ENCODE measurements around the gene ARSB.

The ARSB gene

GRCh38 chr5:79025054-79025472, 40.0 kb upstream of the ARSB start:
- Mint-ChIP-seq H3K9me3 (no peaks in the 10 kb centered on the region), H3K36me3 (ENCODE audit: low read depth) (no peaks in the 10 kb centered on the region), H3K27ac (peak overlapping the region; percentile 61 to 95 (median 72)), H3K4me1 (peaks cover 32% of the 10 kb centered on the region), H3K4me3 (peak overlapping the region; percentile 68 to 82 (median 76)), H3K27me3 (ENCODE audit: low read depth) (peaks cover 27% of the 10 kb centered on the region)
- TF ChIP-seq CTCF (IDR thresholded peaks at IDR 0.05; ENCODE audit: unreplicated experiment in 3 of 3) = peak; percentile 96 to 98 (median 97)

- Mint-ChIP-seq H3K9me3 (no peaks in the 10 kb centered on the region), H3K4me3 (no peak overlapping the region), H3K27me3 (ENCODE audit: low read depth) (peaks cover 31% of the 10 kb centered on the region), H3K36me3 (ENCODE audit: low read depth) (no peaks in the 10 kb centered on the region), H3K27ac (no peak overlapping the region), H3K4me1 (peaks cover 32% of the 10 kb centered on the region)
- no peak for TF ChIP-seq CTCF (IDR thresholded peaks at IDR 0.05; ENCODE audit: unreplicated experiment in 3 of 3)
Observed at GRCh38 chr5:79023947-79024346, 38.8 kb upstream of the ARSB start.

GRCh38 chr5:79023348-79023747, 38.2 kb upstream of the ARSB start:
- no peaks in the 10 kb centered on the region for H3K36me3 Mint-ChIP-seq (ENCODE audit: low read depth)
- no peak for TF ChIP-seq CTCF (IDR thresholded peaks at IDR 0.05; ENCODE audit: unreplicated experiment in 3 of 3)
- peaks cover 32% of the 10 kb centered on the region for H3K4me1 Mint-ChIP-seq
- H3K27ac Mint-ChIP-seq = no peak overlapping the region
- no peaks in the 10 kb centered on the region for H3K9me3 Mint-ChIP-seq
- H3K27me3 Mint-ChIP-seq (ENCODE audit: low read depth) = peaks cover 35% of the 10 kb centered on the region
- no peak overlapping the region for H3K4me3 Mint-ChIP-seq

- H3K9me3 Mint-ChIP-seq = no peaks in the 10 kb centered on the region
- H3K4me3 Mint-ChIP-seq = no peak overlapping the region
- H3K27me3 Mint-ChIP-seq (ENCODE audit: low read depth) = peaks cover 35% of the 10 kb centered on the region
- no peak for TF ChIP-seq CTCF (IDR thresholded peaks at IDR 0.05; ENCODE audit: unreplicated experiment in 3 of 3)
- no peak overlapping the region for H3K27ac Mint-ChIP-seq
- H3K36me3 Mint-ChIP-seq (ENCODE audit: low read depth) = no peaks in the 10 kb centered on the region
- H3K4me1 Mint-ChIP-seq = peaks cover 32% of the 10 kb centered on the region
Observed at GRCh38 chr5:79022771-79023170, 37.7 kb upstream of the ARSB start.

GRCh38 chr5:79021753-79022152, 36.6 kb upstream of the ARSB start:
- TF ChIP-seq CTCF (IDR thresholded peaks at IDR 0.05; ENCODE audit: unreplicated experiment in 3 of 3) = no peak
- no peak overlapping the region for H3K4me3 Mint-ChIP-seq
- no peak overlapping the region for H3K27ac Mint-ChIP-seq
- peaks cover 32% of the 10 kb centered on the region for H3K4me1 Mint-ChIP-seq
- H3K27me3 Mint-ChIP-seq (ENCODE audit: low read depth) = peaks cover 30% of the 10 kb centered on the region
- H3K36me3 Mint-ChIP-seq (ENCODE audit: low read depth) = no peaks in the 10 kb centered on the region
- no peaks in the 10 kb centered on the region for H3K9me3 Mint-ChIP-seq

- Mint-ChIP-seq H3K36me3 (ENCODE audit: low read depth) (no peaks in the 10 kb centered on the region), H3K4me1 (peaks cover 26% of the 10 kb centered on the region), H3K27me3 (ENCODE audit: low read depth) (peaks cover 30% of the 10 kb centered on the region), H3K27ac (peak overlapping the region in 1 of 3 experiments; percentile 49), H3K9me3 (no peaks in the 10 kb centered on the region), H3K4me3 (peak overlapping the region; percentile 20 to 39 (median 36))
- peak; percentile 86 to 94 (median 90) for TF ChIP-seq CTCF (IDR thresholded peaks at IDR 0.05; ENCODE audit: unreplicated experiment in 3 of 3)
Observed at GRCh38 chr5:79020861-79021561, 35.9 kb upstream of the ARSB start.
